Right ventricle myocardium inferior (tissue), 1 donor: Measurements from ENCODE around the gene HIKESHI. TPM values are rescaled to one million over a fixed set of nuclear protein-coding genes. Genes with fewer than 3 reads are reported as not detected.

ENCODE experiments used
- ATAC-seq: fragments of 200-7000 bp; cut with Tn5 transposase; one replicate; pipeline ENCODE4 v1.9.1; 2020; ENCODE audit warnings: mild to moderate bottlenecking, moderate library complexity
- DNase-seq: peaks from one replicate; pipeline ENCODE4 v3.0.0; 2021; ENCODE audit errors: missing footprints
- intact Hi-C: fragments of 100-400 bp; cut with DNase I; formaldehyde crosslinking; loops from one replicate; pipeline ENCODE4 v1.11.0; 2022
- long read RNA-seq: library from polyadenylated mRNA; unstranded; transcript quantifications from one replicate; pipeline ENCODE4 v2.0.0, GENCODE V29; 2021
- total RNA-seq: library from RNA; stranded (reverse); fragmentation: NEBNext Ultra II Directional; extraction: Animal tissue kit (Norgen Biotek cat#: 25700); gene quantifications from one replicate; pipeline ENCODE4 v1.2.1, GENCODE V29; 2021
- donor health status: DM: no; HTN: yes; CAD: no; lungs with severe emphysema.

Gene HIKESHI, protein sequence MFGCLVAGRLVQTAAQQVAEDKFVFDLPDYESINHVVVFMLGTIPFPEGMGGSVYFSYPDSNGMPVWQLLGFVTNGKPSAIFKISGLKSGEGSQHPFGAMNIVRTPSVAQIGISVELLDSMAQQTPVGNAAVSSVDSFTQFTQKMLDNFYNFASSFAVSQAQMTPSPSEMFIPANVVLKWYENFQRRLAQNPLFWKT
- total RNA-seq: 51.5 TPM
- long read RNA-seq, transcript HIKESHI-201 (5 exons, 1,113 nt): major isoform, 15 of 17 reads
- long read RNA-seq, partial matches to known transcripts: 0 of 17 reads
- long read RNA-seq, other reads (novel, unspliced or antisense): 2 of 17 reads

DNA sequence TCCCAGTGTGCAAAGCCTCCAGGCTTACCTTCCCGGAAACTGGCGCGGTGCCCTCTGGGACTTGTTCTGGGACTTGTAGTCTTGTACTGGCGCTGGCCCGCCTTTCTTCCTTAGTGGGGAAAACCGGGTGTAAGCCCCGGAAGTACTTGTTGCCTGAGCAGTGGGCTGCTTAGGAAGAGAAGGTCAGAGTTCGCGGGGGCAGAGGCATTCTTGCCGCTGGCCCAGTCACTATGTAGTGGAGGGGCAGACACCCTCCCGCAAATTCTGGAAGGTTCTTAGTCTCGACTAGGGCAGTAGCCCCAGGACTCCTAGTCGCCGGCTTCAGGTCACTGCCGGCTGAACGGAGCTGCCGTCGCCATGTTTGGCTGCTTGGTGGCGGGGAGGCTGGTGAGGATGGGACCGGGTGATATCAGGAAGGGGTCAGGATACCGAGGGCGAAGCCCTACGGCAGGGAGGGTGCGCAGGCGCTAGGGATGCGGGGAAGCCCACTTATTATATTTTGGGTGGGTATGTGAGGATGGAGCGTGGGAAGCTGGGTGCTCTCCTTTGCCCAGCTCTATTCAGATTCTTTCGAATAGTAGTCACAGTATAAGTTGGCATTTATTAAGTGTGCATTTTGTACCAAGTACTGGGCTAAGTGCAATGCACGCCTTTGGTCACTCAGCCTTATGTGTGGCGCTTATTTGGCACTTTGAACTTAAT is at the start of gene HIKESHI:
TSS of gene HIKESHI (plus strand) at position 149 of the 702 bp plus-strand sequence. CDS start at position 358, 209 bp downstream.
- peak; percentile 100 for DNase-seq
- peak; percentile 100 for ATAC-seq
- intact Hi-C loops: loop anchor here (5.0 kb wide), 1 partner anchor 55 kb away; no protein-coding TSS in a partner anchor

DNA sequence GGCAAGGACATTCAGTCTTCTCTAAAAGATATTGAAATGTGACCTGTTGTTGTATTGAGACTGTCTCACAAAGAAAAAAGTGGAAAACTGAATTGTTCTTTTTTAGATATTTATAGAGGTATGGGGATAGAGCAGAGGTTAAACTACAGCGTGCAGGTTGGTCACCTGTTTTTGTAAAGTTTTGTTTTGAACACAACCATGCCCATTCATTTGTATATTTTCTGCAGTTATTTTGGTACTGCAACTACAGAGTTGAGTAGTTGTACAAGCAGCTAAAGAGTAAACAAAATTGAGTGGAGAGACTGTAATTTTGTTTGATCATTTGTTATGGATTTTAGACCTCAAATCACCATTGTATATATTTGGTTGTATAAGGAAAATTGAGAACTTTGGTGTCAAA is 46.1 kb upstream of the HIKESHI start:
- DNase-seq (no peak), ATAC-seq (no peak)
- intact Hi-C loops: no loop called here

DNA sequence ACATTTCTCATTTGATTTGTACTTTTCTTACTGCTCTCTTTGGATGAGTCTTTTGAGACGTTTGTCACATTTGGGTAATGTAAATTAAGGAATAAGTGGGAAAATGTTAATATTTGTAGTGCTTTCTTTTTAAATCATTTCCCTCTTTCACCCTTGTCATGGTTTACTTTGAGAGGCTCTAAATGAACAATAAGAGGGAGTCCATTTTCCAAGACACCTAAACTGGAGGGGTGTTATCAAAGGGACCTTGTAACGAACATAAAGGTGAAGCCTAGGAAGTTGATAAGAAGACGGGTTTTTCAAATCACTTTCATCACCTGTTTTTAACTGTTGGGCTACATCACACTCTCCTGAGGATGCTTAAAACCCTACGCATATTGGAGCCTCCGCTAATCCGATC is 45.4 kb upstream of the HIKESHI start:
- DNase-seq (no peak), ATAC-seq (no peak)
- intact Hi-C loops: no loop called here

DNA sequence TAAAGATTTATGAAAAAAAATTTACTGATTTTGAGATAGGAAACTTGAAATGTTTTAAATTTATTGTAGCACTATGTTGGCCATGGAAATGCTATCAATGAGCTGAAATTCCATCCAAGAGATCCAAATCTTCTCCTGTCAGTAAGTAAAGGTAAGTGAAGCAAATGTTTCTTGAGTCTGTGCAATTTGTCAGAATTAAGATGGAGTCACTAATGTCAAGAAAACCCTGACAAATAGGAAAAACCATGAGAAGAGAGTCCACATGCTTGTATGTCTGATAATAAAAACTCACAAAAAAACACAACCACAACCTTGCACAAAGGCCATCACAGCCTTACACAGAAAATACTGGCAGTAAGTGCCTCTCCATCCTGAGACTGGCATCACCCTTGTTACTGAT is 44.6 kb upstream of the HIKESHI start:
- ATAC-seq (no peak), DNase-seq (no peak)
- intact Hi-C loops: no loop called here

DNA sequence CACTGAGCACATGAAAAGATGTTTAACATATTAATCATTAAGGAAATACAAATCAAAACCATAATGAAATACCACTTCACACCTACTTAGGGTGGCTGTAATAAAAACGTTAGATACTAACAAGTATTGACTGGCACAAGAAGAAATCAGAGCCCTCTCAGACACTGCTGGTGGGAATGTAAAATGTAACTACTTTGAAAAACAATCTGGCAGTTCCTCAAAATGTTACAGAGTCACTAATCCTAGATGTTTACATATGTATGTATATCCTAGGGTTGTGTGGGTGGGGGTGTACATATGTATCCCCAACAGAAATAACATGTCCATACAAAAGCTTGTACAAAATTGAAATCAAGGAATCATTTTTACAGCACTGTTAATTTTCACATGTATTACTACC is 42.3 kb upstream of the HIKESHI start:
- intact Hi-C loops: no loop called here
- no peak for ATAC-seq
- no peak for DNase-seq

DNA sequence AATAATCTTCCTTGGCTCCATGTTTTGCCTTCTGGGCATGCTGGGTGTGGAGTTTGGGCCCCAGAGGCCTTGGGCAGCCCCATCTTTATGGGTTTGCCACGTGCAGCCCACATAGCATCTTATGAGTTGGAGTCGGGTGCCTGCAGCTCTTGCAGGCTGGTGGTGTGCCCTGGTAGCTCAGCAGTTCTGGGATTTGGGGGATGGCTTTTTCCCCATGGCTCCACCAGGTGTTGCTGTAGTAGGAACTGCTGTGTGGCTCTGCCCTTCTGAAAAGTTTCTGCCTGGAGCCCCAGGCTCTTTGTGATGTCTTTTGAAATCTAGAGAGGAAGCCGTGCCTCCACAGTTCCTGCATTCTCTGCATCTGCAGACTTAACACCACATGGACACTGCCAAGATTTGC is 40.7 kb upstream of the HIKESHI start:
- no peak for ATAC-seq
- intact Hi-C loops: no loop called here
- peak; percentile 37 for DNase-seq

DNA sequence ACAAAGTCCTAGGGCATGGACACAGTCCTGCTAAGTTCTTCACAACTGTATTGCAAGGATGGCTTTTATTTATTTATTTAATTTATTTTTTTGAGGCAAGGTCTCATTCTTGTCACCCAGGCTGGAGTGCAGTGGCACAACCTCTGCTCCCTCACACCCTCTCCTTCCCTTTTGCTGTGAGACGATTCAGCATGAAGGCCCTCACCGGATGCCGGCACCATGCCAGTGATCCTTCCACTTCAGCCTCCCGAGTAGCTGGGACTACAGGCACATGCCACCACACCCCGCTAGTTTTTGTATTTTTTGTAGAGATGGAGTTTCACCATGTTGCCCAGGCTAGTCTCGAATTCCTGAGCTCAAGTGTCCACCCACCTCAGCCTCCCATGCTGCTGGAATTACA is 39.7 kb upstream of the HIKESHI start:
- ATAC-seq (no peak), DNase-seq (no peak)
- intact Hi-C loops: no loop called here

DNA sequence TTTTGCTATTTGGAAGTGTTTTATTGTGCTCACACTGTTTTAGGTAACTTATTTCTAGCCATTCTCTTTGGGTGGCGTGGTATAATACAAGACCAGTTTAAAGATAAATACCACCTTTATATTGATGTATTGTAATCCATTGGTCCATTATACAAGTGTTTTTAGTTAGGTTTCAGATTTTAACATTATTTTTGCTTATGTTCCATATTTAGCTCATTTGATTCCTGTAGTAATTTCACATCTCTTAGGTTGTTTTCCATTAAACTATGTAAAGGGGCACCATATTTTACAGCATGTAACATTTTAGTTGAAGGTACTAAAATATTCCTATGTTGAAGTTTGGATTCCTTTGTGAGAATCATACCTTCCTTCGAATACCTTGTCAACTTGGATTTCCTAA is 37.4 kb upstream of the HIKESHI start:
- intact Hi-C loops: no loop called here
- DNase-seq: no peak
- no peak for ATAC-seq

DNA sequence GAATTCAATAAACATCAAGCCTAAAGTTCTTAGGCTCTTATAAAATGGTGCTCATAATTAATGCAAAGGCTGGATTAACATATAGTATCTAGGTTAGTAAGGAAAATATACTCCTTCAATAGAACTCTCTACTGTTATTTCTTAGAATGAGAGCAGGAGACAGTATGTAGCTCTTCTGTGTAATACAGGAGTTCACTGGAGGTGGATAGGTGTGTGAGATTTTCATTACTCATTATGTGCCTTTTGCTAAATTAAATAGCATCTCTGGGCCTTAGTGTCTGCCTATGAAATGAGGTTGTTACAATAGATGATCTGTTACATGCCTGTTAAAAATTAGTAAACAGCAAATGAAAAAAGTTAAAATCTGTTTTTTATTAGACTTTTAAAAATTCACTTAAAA is 36.8 kb upstream of the HIKESHI start:
- DNase-seq (no peak), ATAC-seq (no peak)
- intact Hi-C loops: no loop called here

DNA sequence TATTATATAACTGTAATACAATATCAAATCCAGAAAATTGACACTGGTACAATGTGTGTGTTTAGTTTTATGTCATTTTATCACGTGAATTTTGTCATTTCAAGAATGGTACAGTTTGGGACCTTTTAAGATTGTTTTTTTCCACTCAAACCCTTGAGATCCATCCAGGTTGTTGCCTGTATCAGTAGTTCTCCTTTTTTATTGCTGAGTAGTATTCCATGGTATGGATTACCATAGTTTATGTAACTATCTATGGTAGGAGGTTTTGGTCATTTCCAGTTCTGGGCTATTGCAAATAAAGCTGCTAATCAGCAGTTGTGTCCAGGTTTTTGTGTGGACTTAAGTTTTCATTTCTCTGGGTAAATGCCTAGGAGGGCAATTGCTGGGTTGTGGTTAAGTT is 32.4 kb upstream of the HIKESHI start:
- ATAC-seq (no peak), DNase-seq (no peak)
- intact Hi-C loops: no loop called here

DNA sequence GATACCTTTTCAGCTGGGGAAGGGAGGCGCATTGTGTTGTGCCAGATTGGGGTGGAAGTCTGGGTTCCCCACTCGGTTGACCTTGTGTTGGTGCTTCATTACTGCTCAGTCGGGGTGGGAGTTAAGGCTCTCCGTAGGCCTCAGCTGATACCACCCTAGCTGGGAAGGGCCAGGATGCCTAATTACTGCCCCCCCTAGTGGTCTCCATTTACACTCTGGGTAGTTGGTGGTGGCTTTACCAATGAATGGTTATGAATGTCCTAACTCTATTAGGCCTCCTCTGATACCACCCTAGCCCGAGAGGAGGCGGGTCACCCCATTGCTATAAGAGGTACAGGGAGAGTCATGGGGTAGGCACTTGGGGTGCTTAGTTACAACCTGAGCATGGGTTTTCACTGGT is 27.5 kb upstream of the HIKESHI start:
- DNase-seq: no peak
- ATAC-seq: no peak
- intact Hi-C loops: no loop called here

DNA sequence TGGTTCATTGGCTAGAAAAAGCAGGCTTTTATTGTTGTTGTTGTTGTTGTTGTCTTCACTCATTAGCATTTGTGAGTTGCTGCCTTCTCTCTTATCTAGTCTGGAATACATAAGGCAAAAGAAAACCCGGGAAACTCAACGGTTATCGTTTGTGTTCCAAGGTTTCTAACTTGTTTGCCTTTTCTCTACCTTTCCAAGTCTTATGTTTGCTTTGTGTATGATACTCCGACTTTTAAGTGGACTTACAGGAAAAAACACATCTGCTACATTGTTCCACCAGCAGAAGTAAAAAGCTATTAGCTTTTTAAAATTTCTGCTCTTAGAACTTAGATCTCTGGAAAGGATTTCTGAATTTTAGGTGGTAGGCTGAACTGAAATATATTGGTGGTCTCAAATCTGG is 27.0 kb upstream of the HIKESHI start:
- no peak for ATAC-seq
- DNase-seq: no peak
- intact Hi-C loops: no loop called here

DNA sequence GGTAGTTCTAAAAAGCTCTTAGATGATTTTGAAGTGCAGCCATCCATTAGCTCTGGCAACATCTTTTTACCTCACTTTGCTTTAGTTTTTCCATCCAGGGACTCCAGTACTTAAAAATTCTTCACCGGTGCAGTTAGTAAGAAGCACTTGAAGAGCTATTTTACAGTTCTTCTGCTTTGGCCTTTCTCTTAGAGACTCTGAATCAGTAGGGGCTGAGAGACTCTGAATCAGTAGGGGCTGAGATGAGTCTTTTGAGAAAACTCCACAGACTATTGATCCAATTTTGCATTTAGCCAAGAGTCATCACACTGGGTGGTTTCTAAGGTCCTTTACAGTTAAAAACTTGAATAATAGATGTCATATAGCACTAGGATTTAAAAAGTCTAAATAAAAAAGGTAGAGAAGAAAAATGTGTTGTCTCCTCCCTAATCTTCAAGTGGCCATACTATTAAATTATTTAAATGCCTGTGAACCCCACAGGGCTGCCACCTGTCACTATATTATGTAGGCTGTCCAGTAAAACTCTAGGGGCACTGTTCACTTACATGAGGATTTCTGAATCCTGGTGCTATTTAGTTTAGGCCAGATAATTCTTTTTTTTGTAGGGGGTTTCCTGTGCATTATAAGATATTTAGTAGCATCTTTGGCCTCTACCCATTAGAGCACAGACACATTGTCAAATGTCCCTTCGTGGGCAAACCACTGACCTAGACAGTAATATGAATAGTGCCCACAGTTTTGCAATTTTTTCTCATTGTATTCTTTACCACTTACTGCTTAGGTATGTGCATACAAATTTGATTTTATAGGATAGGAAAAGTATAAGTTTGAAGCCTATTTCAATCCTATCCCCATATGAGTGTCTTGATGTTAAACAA is 26.3 kb upstream of the HIKESHI start:
- DNase-seq (no peak), ATAC-seq (no peak)
- intact Hi-C loops: no loop called here

DNA sequence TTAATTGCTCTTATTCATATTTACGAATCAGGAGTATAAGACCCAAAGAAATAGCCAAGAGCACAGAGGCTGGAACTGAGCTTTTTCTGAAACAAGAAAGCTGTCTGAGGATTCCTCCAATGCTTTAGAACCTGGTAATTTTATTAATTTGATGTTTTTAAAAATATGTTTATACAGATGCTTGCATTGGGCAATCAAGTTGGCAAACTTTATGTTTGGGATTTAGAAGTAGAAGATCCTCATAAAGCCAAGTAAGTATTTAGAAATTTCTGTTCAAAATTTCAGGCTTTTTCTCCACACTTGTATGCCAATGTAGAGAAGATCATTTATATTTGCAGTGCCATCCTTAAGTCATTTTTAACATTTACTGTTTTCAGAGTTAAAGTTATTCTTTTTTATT is 24.3 kb upstream of the HIKESHI start:
- intact Hi-C loops: no loop called here
- DNase-seq (no peak), ATAC-seq (no peak)

DNA sequence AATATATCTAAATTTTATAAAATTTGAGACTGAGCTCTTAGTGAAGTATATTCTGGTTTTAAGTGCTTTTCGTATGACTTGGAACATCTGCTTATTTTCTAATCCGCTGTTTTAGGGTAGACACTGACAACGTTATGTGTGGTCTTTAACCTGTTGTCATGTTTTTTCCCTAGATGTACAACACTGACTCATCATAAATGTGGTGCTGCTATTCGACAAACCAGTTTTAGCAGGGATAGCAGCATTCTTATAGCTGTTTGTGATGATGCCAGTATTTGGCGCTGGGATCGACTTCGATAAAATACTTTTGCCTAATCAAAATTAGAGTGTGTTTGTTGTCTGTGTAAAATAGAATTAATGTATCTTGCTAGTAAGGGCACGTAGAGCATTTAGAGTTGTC is 23.8 kb upstream of the HIKESHI start:
- DNase-seq: no peak
- ATAC-seq: no peak
- intact Hi-C loops: no loop called here

DNA sequence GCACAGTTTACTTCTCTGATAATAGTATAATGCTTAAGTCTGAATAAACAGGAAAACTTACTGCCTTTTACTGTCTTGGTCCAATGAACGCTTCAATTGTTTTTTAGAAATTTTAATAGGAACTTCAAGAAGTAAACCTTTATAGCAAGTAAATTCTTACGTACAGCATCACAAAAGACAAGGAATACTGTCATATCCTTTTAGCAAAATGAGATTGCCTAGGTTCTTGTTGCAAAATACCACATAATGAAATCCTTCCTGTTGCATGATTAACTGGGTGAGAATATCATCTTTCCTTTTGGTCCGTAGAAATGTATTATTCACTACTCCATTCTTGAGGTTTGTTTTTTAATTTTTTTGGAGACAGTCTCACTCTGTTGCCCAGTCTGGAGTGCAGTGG is 22.3 kb upstream of the HIKESHI start:
- intact Hi-C loops: no loop called here
- DNase-seq: no peak
- ATAC-seq: no peak

DNA sequence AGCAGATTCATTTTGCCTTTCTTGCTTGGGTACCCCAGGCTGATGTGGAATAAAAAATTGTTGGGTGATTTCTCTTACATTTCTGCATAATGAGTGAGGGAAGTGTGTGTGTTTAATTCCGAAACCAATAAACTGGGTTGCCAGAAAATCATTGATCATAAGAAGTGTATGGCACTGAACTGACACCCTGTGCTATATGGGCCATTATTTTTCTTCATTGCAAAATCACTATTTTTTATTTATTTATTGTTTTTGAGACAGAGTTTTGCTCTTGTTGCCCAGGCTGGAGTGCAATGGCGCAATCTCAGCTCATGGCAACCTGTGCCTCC is 14.6 kb upstream of the HIKESHI start:
- DNase-seq: no peak
- no peak for ATAC-seq
- intact Hi-C loops: no loop called here

DNA sequence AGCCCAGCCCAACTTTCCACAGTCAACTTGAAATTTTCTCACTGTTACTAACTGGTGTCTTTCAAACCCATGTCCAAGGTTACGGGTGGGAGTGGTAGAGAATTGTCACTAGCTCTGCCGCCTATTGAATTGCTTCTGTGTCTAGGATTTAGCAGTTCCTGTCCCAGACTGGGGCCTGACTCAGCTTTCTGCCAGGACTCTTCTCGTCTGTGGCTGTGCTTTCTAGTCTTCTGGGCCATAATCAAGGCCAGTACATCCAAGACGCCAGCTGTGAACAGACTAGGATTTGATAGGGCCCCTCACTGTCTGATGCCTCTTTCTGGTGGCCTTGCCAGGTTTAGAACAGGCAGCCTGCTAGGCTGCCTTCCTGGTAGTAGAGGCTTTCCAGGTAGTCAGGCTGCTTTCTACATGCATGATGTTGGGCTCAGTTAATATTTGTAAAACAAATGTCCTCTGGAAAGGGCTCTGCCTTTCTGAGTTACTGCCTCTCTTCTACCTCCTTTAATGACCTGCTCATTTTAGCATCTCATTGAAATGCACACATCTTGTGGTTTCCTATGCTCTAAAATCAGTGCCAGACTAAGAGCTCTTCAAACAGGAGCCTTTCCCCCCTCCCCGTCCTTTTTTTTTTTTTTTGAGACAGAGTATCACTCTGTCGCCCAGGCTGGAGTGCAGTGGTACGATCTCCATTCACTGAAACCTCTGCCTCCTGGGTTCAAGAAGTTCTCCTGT is 13.1 kb upstream of the HIKESHI start:
- intact Hi-C loops: no loop called here
- ATAC-seq: no peak
- DNase-seq: no peak
